Esophagus muscularis mucosa (tissue), 4 donors: Measurements from ENCODE around the gene AHCYL2.

Source experiments
- CTCF ChIP-seq, 3 experiments: fragments of 200-600 bp in 2 of 3; fragments of 450-650 bp in 1 of 3; sonication (generic) in 2 of 3; IDR thresholded peaks; one replicate each; pipeline ENCODE4 v1.5.1; 2017 to 2019; ENCODE audit warnings: antibody characterized with exemption in 3 of 3, mild to moderate bottlenecking in 2 of 3, moderate library complexity in 1 of 3
- EP300 ChIP-seq: sonication (generic); formaldehyde crosslinking; IDR thresholded peaks from one replicate; pipeline ENCODE4 v1.6.1; 2017; ENCODE audit warnings: antibody characterized with exemption
- POLR2A ChIP-seq: fragments of 450-650 bp; IDR thresholded peaks from one replicate; pipeline ENCODE4 v1.6.1; 2017; ENCODE audit warnings: antibody characterized with exemption, moderate library complexity, mild to moderate bottlenecking, low read depth

GRCh38 chr7:129375141-129375938 is 150.5 kb downstream of the AHCYL2 start:
- TF ChIP-seq CTCF (IDR thresholded peaks at IDR 0.05) = no peak
- TF ChIP-seq POLR2A = no peak
- no peak for TF ChIP-seq EP300
